ENCODE data around the gene ZNF784. TPM values are rescaled to one million over a fixed set of nuclear protein-coding genes. Genes with fewer than 3 reads are reported as not detected.

ZNF784 gene
- total and polyA plus RNA-seq, 2 of the 13 experiments (the other 11 are each of a cell fraction or from before 2014, with no cell fraction given) = 4.1 to 4.2 TPM

DNA sequence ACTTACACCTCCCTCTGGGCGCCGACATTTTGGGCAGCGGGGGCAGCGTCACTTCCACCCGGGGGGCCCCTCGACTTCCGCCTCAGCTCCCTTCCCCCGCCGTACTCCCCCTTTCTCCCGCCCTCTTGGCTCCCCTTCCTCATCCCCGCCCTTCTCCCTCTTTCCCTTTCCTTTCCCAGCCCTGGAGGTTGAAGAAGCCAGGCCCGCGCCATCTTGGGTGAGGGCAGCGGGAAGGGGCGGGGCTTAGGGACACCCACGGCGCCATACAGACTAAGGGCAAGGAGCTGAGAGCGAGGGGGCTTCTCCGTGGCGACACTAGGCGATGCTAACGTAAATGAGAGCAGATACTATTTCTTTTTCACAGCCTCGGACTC, 24.9 kb downstream of the ZNF784 start, which contains the start of gene FIZ1 (continued):
- TF ChIP-seq, protein P1, sequence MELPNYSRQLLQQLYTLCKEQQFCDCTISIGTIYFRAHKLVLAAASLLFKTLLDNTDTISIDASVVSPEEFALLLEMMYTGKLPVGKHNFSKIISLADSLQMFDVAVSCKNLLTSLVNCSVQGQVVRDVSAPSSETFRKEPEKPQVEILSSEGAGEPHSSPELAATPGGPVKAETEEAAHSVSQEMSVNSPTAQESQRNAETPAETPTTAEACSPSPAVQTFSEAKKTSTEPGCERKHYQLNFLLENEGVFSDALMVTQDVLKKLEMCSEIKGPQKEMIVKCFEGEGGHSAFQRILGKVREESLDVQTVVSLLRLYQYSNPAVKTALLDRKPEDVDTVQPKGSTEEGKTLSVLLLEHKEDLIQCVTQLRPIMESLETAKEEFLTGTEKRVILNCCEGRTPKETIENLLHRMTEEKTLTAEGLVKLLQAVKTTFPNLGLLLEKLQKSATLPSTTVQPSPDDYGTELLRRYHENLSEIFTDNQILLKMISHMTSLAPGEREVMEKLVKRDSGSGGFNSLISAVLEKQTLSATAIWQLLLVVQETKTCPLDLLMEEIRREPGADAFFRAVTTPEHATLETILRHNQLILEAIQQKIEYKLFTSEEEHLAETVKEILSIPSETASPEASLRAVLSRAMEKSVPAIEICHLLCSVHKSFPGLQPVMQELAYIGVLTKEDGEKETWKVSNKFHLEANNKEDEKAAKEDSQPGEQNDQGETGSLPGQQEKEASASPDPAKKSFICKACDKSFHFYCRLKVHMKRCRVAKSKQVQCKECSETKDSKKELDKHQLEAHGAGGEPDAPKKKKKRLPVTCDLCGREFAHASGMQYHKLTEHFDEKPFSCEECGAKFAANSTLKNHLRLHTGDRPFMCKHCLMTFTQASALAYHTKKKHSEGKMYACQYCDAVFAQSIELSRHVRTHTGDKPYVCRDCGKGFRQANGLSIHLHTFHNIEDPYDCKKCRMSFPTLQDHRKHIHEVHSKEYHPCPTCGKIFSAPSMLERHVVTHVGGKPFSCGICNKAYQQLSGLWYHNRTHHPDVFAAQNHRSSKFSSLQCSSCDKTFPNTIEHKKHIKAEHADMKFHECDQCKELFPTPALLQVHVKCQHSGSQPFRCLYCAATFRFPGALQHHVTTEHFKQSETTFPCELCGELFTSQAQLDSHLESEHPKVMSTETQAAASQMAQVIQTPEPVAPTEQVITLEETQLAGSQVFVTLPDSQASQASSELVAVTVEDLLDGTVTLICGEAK (IDR thresholded peaks at IDR 0.05) = peak; percentile 71
- TF ChIP-seq, protein P1 (CRISPR knock-in tag; IDR thresholded peaks at IDR 0.05) = 0 out of 2 replicates have a peak, but pooled peaks have one; percentile 16
- TF ChIP-seq SP2 (CRISPR knock-in tag; IDR thresholded peaks at IDR 0.05) (peak; percentile 74), ZFP41 (CRISPR knock-in tag; IDR thresholded peaks at IDR 0.05; ENCODE audit: borderline replicate concordance) (no peak), HDAC1 (CRISPR knock-in tag; IDR thresholded peaks at IDR 0.05) (peak; percentile 81), HMG20A (CRISPR knock-in tag; IDR thresholded peaks at IDR 0.05; ENCODE audit: borderline replicate concordance) (peak; percentile 8; the same call in 1 of the 2 replicates), NBN (conservative IDR thresholded peaks at IDR 0.05) (no peak), NFYC (CRISPR knock-in tag; IDR thresholded peaks at IDR 0.05) (peak; percentile 25; the same call in 1 of the 2 replicates), ELF4 (CRISPR knock-in tag; IDR thresholded peaks at IDR 0.05; ENCODE audit: borderline replicate concordance) (peak; percentile 21; the same call in 1 of the 2 replicates), ELF1 (CRISPR knock-in tag; IDR thresholded peaks at IDR 0.05) (peak; percentile 84), ZFP36 (IDR thresholded peaks at IDR 0.05; ENCODE audit: borderline replicate concordance, low read depth, low read length, partially characterized antibody) (no peak), RFX1 (IDR thresholded peaks at IDR 0.05) (no peak), ZFX (CRISPR knock-in tag; IDR thresholded peaks at IDR 0.05; ENCODE audit: low read depth) (peak; percentile 54)
- TF ChIP-seq, protein P2, sequence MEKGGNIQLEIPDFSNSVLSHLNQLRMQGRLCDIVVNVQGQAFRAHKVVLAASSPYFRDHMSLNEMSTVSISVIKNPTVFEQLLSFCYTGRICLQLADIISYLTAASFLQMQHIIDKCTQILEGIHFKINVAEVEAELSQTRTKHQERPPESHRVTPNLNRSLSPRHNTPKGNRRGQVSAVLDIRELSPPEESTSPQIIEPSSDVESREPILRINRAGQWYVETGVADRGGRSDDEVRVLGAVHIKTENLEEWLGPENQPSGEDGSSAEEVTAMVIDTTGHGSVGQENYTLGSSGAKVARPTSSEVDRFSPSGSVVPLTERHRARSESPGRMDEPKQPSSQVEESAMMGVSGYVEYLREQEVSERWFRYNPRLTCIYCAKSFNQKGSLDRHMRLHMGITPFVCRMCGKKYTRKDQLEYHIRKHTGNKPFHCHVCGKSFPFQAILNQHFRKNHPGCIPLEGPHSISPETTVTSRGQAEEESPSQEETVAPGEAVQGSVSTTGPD (CRISPR knock-in tag; IDR thresholded peaks at IDR 0.05) = no peak
- TF ChIP-seq, protein P3, sequence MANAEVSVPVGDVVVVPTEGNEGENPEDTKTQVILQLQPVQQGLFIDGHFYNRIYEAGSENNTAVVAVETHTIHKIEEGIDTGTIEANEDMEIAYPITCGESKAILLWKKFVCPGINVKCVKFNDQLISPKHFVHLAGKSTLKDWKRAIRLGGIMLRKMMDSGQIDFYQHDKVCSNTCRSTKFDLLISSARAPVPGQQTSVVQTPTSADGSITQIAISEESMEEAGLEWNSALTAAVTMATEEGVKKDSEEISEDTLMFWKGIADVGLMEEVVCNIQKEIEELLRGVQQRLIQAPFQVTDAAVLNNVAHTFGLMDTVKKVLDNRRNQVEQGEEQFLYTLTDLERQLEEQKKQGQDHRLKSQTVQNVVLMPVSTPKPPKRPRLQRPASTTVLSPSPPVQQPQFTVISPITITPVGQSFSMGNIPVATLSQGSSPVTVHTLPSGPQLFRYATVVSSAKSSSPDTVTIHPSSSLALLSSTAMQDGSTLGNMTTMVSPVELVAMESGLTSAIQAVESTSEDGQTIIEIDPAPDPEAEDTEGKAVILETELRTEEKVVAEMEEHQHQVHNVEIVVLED (CRISPR knock-in tag; IDR thresholded peaks at IDR 0.05; ENCODE audit: borderline replicate concordance) = peak; percentile 87
- TF ChIP-seq, protein P4, sequence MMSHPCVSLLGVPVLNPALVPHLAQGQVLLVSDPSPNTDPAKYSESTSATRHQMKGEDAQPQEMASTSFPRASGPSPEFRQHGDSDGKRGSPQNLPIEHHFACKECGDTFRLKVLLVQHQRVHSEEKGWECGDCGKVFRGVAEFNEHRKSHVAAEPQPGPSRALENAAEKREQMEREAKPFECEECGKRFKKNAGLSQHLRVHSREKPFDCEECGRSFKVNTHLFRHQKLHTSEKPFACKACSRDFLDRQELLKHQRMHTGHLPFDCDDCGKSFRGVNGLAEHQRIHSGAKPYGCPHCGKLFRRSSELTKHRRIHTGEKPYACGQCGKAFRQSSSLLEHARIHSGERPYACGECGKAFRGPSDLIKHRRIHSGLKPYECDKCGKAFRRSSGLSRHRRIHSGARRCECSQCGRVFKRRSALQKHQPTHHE (CRISPR knock-in tag; IDR thresholded peaks at IDR 0.05; ENCODE audit: borderline replicate concordance) = peak; percentile 4; the same call in 1 of the 2 replicates

All from HepG2 (cell line).